ENCODE data around the gene SLX9. TPM values are rescaled to one million over a fixed set of nuclear protein-coding genes. Genes with fewer than 3 reads are reported as not detected.
"Not testable (repeated sequence)": the region's sequence is repeated elsewhere in the genome, so short reads cannot be mapped to it uniquely, and the experiment has no call there.

SLX9 gene
- polyA plus RNA-seq, 1 donor: 21.2 TPM

GRCh38 chr21:44960141-44961092 is 20.6 kb downstream of the SLX9 start:
- no peak for DNase-seq

- no peak for DNase-seq
Observed at GRCh38 chr21:44962403-44962966, 22.7 kb downstream of the SLX9 start.

- no peak for DNase-seq
Observed at GRCh38 chr21:44964381-44964780, 24.6 kb downstream of the SLX9 start.

DNA sequence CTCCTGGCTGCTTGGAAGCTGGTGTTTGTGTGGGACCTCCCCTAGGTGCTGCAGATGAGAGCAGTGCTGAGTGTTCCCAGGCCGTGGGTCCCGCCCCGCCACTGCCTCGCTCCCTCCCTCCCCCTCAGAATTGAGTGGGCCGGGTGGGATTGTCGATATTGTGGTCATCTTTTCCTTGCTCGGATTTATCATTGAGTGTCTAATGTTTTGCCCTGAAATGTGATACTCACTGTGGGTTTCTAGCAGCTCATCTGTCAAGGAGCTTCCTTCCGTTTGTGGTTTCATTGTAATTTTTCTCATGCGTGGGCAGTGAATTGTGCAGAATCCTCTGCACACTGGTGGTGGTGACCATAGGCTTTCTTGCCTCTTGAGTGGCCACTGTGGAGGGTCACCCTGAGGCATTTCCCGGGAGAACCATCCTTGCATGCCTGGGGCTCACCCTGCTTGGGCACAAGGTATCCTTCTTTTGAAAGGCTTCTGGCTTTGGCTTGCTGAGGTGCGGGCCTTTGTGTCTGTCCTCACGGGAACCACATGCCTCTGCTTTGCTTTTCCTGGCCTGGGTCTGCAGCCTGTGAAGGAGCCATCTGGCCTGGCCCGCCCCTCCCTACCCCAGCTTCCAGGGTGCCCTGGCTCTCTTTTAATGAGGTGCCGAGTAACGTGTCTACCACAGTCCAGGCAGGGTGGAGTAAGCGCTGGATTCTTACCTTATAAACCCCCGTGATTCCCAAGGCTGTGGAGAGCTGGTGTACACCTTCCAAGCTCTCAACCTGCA is 25.6 kb downstream of the SLX9 start:
- DNase-seq: no peak

DNA sequence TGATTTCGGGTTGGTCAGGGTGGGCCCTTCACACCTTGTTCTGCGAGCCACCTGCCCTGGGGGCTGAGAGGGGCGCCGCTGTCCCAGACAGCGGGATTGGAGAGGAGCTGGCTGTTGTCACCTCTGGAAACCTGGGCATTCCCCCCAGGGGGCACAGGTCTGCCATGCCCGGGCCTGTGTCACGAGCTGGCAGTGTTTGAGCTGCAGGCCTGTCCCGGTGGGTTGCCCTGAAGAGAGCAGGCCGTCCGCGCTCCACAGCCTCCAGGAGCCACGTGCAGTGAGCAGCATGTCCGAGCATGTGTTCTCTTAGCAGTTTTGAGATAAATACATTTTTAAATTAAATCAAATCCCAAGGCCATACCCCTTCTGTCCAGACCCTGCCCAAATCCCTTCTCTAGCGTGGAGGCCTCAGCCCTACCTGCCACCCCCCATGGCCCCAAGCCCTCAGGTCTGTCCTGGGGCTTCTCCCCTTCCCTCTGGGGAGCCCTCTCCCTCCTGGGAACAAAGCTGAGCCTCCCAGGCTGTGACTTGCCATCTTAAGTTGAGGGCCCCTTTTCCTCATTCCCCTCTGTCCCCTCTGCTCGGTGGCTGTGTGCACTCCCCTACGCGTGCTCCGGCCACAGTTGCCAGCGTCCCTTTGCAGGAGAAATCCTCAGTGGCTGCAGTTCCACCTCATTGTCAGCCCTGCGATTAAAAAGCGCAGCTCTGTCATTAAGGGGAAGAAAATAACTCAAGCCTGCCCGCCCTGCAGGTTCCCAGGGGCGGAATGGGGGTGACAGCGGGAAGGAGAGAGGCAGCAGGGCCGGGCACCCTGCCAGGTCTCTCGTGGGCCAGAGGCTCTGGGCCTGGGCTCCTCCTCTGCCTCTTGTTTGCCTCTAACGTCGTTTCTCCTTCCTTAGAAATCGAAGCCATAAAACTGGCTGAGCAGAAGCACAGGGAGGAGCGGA is 26.6 kb downstream of the SLX9 start:
- DNase-seq: no peak

- DNase-seq: no peak
Observed at GRCh38 chr21:44967082-44968047, 27.5 kb downstream of the SLX9 start.

DNA sequence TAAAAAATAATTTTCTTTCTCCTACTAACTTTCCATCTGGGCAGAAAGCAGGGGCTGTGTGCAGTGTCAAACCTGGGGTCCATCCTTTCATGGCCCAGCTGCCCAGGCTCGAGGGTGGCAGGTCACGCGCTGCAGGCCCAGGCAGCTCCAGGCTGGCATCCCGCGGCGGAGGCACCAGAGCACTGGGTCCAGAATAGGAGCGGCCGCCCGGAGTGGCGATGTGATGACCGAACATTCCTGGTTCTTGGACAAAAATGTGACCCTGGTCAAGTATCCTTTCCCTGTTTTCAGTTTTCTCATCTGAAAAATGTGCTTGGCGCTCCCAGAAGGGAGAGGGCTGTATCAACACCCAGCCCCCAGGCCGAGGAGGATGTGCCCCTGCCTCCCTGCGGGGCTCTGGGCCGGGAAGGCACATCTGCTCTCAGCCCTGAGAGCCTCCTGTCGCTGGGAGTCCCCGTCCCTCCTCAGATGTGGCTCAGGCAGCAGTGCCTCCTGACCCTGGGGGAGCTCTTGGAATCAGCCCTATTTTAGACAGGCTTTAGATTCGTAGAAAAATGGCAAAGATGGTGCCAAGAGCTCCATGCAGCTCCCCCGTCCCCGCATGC is 29.3 kb downstream of the SLX9 start:
- no peak for DNase-seq

GRCh38 chr21:44969931-44970755 is 30.3 kb downstream of the SLX9 start:
- no peak for DNase-seq

- DNase-seq: no peak
Observed at GRCh38 chr21:44970766-44971671, 31.2 kb downstream of the SLX9 start.

- no peak for DNase-seq
Observed at GRCh38 chr21:44971672-44971995, 31.8 kb downstream of the SLX9 start.

GRCh38 chr21:44972301-44972814 is 32.5 kb downstream of the SLX9 start:
- DNase-seq: no peak

DNA sequence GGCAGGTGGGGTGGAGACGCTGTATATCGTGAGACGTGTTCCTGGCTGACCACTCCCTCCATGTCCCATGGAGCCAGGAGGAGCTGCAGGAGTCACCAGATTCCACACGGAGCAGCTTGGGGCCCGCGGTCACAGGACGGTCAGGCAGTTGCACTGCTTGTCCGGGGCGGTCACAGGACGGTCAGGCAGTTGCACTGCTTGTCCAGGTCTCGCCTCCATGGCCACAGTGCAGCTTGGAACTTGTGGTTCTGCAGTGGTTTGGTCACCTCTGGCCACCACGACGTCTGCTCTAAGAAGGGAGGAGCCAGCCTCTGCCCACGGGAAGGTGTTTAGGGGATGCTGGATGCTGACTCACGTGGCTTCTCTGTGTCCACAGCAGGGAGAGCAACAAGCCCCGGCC is 33.0 kb downstream of the SLX9 start:
- DNase-seq: no peak

DNA sequence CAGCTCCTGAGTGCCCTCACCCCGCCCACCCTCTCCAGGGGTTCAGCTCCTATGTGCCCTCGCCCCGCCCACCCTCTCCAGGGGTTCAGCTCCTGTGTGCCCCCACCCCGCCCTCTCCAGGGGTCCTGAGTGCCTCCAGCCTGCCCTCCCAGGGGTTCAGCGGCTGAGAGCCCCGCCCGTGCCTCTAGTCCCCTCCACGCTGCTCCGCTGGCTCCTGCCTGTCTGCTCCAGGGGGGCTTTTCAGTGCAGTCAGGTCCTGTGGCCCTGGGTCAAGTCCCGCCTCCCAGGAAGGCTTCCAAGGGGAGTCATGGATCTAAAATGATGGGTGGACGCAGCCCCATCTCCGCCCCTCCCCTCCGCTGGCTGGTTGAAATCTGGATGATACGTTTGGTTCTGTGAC is 33.8 kb downstream of the SLX9 start:
- DNase-seq: no peak

DNA sequence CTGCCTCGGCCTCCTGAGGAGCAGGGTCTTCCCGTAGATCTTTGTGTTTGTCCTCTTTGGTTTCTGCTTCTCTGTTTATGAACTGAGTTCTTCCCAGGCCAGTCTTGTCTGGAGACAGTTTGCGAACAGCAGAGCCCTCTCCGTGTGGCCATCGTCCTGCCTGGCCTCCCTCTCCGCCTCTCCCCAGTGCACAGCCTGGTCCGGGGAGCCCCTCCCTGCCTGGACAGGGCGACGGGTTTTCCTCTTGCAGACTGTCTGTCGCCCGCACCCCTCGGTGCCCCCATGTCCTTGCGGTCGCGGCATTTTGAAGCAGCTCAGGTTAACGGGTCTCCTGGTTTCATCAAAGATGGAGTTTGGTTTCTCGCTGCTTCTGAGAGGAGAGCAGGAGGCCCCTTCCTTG is 34.8 kb downstream of the SLX9 start:
- DNase-seq: no peak

DNA sequence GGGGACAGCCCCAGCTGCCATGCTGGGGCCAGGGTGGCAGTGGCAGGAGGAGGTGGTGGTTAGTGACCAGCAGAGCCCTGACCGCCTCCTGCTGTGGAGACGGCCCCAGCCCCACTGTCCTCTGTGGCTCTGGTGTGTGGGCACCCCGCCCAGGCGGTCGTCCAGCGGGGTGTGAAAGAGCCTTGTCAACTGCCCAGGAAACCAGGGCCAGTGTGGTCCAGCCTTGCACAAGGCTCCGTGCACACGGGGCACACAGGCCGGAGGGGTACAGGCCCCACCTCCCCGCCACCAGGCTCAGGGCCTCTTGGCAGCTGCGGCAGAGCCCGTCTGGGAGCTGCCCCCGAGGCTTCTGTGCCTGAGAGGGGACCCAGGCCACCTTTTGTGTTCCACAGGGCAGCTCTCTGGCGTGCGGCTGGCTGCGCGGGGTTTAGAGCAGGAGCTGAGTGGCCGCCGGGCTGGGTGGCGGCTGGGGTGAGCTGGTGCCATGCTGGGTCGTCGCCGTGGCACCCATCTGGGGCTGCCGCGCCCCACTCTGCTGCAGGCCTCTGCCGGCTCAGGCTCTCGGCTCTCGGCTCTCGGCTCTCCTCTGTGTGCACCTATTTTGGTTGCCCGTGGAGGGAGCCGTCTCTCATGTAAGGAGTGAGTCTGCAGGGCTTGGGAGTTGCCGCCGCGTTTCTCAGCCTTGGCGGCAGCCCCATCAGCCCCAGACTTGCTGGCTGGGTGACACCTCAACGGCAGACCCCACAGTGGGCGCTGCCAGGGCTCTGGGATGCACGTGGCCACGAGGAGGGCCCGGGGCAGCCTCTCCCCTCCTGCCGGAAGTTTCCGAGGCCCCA is 36.1 kb downstream of the SLX9 start:
- no peak for DNase-seq

GRCh38 chr21:44976556-44977393 is 36.9 kb downstream of the SLX9 start:
- DNase-seq: not testable (repeated sequence)
